ENCODE measurements around the gene LCK.

GRCh38 chr1:32334864-32335534 is 83.9 kb downstream of the LCK start:
- TF ChIP-seq CTCF (conservative IDR thresholded peaks at IDR 0.05 in 1 of 2, IDR thresholded peaks at IDR 0.05 in 1 of 2; ENCODE audit: low read depth in 1 of 2, low read length in 2 of 2), result peak; percentile 55 to 74
- no peak for TF ChIP-seq EZH2 (IDR thresholded peaks at IDR 0.05; ENCODE audit: low read length, missing control alignments)

Data from fibroblast of lung (primary cell).